ENCODE measurements around the gene TGFBRAP1.
A peak's percentile ranks its signal among the peaks of the same experiment; 100 is the strongest.

Gene TGFBRAP1

GRCh38 chr2:105335469-105335868 is 5.9 kb upstream of the TGFBRAP1 start:
- TF ChIP-seq CTCF (IDR thresholded peaks at IDR 0.05; ENCODE audit: low read depth, low read length, missing control alignments), result no peak
- no peak overlapping the region for H3K27ac ChIP-seq
- H3K4me3 ChIP-seq (ENCODE audit: low read depth, low read length), result no peak overlapping the region
- DNase-seq, result no peak
- in situ Hi-C loops (cut with HindIII; ENCODE audit: low pct_ligation_motif_present, low sequenced_read_pairs), result no loop called here
- H3K27me3 ChIP-seq (replicated peaks), result no peaks in the 10 kb centered on the region
- H3K36me3 ChIP-seq (replicated peaks), result peaks cover 8% of the 10 kb centered on the region

- DNase-seq, result no peak
- in situ Hi-C loops (cut with HindIII; ENCODE audit: low pct_ligation_motif_present, low sequenced_read_pairs), result no loop called here
- TF ChIP-seq CTCF (IDR thresholded peaks at IDR 0.05; ENCODE audit: low read depth, low read length, missing control alignments), result no peak
These were observed 4.7 kb upstream of the TGFBRAP1 start for GRCh38 chr2:105334211-105334610.

GRCh38 chr2:105330681-105331375 is 1.3 kb upstream of the TGFBRAP1 start:
- TF ChIP-seq CTCF (IDR thresholded peaks at IDR 0.05; ENCODE audit: low read depth, low read length, missing control alignments), result no peak
- H3K4me3 ChIP-seq (ENCODE audit: low read depth, low read length), result no peak overlapping the region
- H3K27ac ChIP-seq, result no peak overlapping the region

More at GRCh38 chr2:105334211-105334610, 4.7 kb upstream of the TGFBRAP1 start:
- H3K27ac ChIP-seq, result no peak overlapping the region
- H3K4me3 ChIP-seq (ENCODE audit: low read depth, low read length), result no peak overlapping the region
- peaks cover 2% of the 10 kb centered on the region for H3K36me3 ChIP-seq (replicated peaks)
- no peaks in the 10 kb centered on the region for H3K27me3 ChIP-seq (replicated peaks)

GRCh38 chr2:105329197-105329554 is 359 bp downstream of the TGFBRAP1 start:
- no peaks in the 10 kb centered on the region for H3K27me3 ChIP-seq (replicated peaks)
- no peak overlapping the region for H3K27ac ChIP-seq
- H3K36me3 ChIP-seq (replicated peaks), result no peaks in the 10 kb centered on the region
- DNase-seq, result no peak
- H3K4me3 ChIP-seq (ENCODE audit: low read depth, low read length), result peak overlapping the region; percentile 74
- in situ Hi-C loops (cut with HindIII; ENCODE audit: low pct_ligation_motif_present, low sequenced_read_pairs), result no loop called here
- no peak for TF ChIP-seq CTCF (IDR thresholded peaks at IDR 0.05; ENCODE audit: low read depth, low read length, missing control alignments)

More at GRCh38 chr2:105330681-105331375, 1.3 kb upstream of the TGFBRAP1 start:
- Histone ChIP-seq H3K27me3 (replicated peaks) (no peaks in the 10 kb centered on the region), H3K36me3 (replicated peaks) (peaks cover 2% of the 10 kb centered on the region)
- DNase-seq, result no peak
- in situ Hi-C loops (cut with HindIII; ENCODE audit: low pct_ligation_motif_present, low sequenced_read_pairs), result no loop called here

- TF ChIP-seq CTCF (IDR thresholded peaks at IDR 0.05; ENCODE audit: low read depth, low read length, missing control alignments), result no peak
These were observed 996 bp downstream of the TGFBRAP1 start for GRCh38 chr2:105328281-105329196.

More at GRCh38 chr2:105328281-105329196, 996 bp downstream of the TGFBRAP1 start:
- Histone ChIP-seq H3K4me3 (ENCODE audit: low read depth, low read length) (peak overlapping the region; percentile 74), H3K36me3 (replicated peaks) (no peaks in the 10 kb centered on the region), H3K27me3 (replicated peaks) (no peaks in the 10 kb centered on the region), H3K27ac (no peak overlapping the region)
- DNase-seq, result no peak
- in situ Hi-C loops (cut with HindIII; ENCODE audit: low pct_ligation_motif_present, low sequenced_read_pairs), result no loop called here

Measured in brain microvascular endothelial cell (primary cell).